ENCODE results near the gene HID1. TPM values are rescaled to one million over a fixed set of nuclear protein-coding genes. Genes with fewer than 3 reads are reported as not detected.
A peak's percentile ranks its signal among the peaks of the same experiment; 100 is the strongest.
"Not testable (repeated sequence)": the region's sequence is repeated elsewhere in the genome, so short reads cannot be mapped to it uniquely, and the experiment has no call there.

The HID1 gene
- total and polyA plus RNA-seq, 9 donors, result 1.8 to 21.6 (median 5.2) TPM

DNA sequence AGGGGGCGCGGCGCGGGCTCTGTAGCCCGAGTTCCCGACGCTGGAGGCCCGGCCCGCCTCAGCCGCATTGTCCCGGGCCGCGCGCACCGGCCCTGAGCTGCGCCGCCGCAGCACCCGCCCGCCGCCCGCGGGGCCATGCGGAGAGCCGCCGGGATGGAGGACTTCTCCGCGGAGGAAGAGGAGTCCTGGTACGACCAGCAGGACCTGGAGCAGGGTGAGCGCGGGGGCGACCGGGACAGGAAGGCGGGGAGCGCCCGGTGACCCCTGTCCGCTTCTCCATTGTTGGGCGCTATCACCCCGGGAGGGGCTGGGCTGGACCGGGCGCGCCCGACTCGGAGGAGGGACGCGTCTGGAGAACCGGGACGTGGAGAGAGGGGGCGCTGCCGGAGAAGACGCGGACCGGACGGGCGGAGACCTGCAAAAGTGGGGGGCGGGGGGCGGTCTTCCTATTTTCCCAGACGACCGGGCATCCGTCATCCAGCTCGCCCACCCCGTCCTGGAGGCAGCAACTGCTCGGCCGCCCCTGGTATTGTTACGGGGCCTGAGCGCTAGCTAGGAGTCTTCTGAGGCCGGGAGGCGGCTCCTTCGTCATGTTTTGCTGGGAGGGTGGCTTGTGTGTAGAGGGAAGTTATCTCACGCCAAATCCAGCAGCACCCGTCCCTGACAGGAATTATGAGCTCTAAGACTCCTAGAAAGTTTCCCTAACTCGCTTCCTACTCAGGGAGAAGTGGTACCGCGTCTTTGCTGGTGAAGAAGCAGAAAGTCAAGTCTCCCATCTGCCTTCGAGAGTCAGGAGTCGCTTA lies 15.6 kb upstream of the HID1 start:
- H3K9me3 ChIP-seq, result no peaks in the 10 kb centered on the region
- H3K4me1 ChIP-seq (ENCODE audit: insufficient read depth), result peaks cover 7% of the 10 kb centered on the region
- intact Hi-C loops (cut with DNase I), result loop anchor here in 1 of 4 donors (10.0 kb wide), 1 partner anchor 47 kb away; no protein-coding TSS in a partner anchor
- TF ChIP-seq, protein P1, sequence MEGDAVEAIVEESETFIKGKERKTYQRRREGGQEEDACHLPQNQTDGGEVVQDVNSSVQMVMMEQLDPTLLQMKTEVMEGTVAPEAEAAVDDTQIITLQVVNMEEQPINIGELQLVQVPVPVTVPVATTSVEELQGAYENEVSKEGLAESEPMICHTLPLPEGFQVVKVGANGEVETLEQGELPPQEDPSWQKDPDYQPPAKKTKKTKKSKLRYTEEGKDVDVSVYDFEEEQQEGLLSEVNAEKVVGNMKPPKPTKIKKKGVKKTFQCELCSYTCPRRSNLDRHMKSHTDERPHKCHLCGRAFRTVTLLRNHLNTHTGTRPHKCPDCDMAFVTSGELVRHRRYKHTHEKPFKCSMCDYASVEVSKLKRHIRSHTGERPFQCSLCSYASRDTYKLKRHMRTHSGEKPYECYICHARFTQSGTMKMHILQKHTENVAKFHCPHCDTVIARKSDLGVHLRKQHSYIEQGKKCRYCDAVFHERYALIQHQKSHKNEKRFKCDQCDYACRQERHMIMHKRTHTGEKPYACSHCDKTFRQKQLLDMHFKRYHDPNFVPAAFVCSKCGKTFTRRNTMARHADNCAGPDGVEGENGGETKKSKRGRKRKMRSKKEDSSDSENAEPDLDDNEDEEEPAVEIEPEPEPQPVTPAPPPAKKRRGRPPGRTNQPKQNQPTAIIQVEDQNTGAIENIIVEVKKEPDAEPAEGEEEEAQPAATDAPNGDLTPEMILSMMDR (IDR thresholded peaks at IDR 0.05), result peak in 2 of 3 donors; percentile 30 to 52
- no peak for TF ChIP-seq EP300 (IDR thresholded peaks at IDR 0.05)
- DNase-seq, result peak; percentile 76 to 88 (median 85)
- peak overlapping the region; percentile 69 for H3K4me3 ChIP-seq
- H3K27me3 ChIP-seq, result no peaks in the 10 kb centered on the region
- H3K36me3 ChIP-seq, result no peaks in the 10 kb centered on the region
- H3K27ac ChIP-seq, result peak overlapping the region; percentile 50 to 68
- WGBS, 3 donors, result 1% methylated on average over 55 to 76 of the region's 76 CpGs

DNA sequence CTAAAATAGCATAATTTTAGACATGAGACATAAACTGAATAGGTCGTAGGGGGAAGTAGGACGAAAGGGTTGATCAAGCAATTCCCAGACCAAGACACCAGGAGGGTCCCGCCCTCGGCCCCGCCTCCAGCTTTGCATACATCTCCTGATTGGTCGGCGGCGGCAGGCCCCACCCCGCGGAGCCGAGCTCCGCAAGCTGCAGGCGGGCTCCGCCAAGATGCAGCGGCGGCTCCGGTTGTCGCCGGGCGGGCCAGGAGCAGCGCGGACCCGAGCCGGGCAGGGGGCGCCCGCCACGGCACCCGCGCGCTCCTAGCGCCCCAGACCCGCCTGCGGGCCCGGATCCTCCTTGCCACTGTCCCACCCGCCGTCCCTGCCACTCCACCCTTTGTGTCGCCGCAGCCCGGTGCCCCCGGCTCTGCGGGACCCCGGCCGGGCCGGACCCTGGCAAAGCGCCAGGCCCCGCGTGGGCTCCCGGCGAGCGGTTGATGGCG lies 14.9 kb upstream of the HID1 start, which contains the start of gene CDR2L:
CDR2L (plus strand) TSS at position 215 of the 491 bp plus-strand sequence. CDS start 412 bp downstream, outside the sequence.
- H3K4me1 ChIP-seq (ENCODE audit: insufficient read depth), result peaks cover 7% of the 10 kb centered on the region
- peak; percentile 62 for TF ChIP-seq POLR2A (IDR thresholded peaks at IDR 0.05)
- TF ChIP-seq, protein P1 (IDR thresholded peaks at IDR 0.05), result no peak
- peak; percentile 95 to 98 (median 96) for DNase-seq
- no peaks in the 10 kb centered on the region for H3K36me3 ChIP-seq
- H3K9me3 ChIP-seq, result no peaks in the 10 kb centered on the region
- H3K27me3 ChIP-seq, result no peaks in the 10 kb centered on the region
- peak within 1 kb of the TSS; percentile 69 for H3K4me3 ChIP-seq
- WGBS, 3 donors, result 0 to 1% (median 0%) methylated on average over 28 to 51 of the region's 51 CpGs
- peak within 1 kb of the TSS; percentile 50 to 68 for H3K27ac ChIP-seq
- intact Hi-C loops (cut with DNase I), result loop anchor here in 1 of 4 donors (10.0 kb wide), 1 partner anchor 47 kb away; no protein-coding TSS in a partner anchor

DNA sequence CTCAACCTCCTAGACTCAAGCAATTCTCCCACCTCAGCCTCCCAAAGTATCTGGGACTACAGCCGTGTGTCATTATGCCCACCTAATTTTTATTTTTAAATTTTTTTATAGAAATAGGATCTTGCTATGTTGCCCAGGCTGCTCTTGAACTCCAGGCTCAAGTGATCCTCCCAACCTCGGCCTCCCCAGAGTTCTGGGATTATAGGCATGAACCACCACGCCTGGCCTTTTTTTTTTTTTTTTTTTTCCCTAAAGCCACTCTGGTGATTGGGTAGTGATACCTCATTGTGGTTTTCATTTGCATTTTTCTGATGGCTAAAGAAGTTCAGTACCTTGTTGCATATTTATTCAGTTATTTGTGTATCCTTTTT lies 13.6 kb upstream of the HID1 start:
- Histone ChIP-seq H3K4me1 (ENCODE audit: insufficient read depth) (peaks cover 11% of the 10 kb centered on the region), H3K27me3 (no peaks in the 10 kb centered on the region), H3K36me3 (no peaks in the 10 kb centered on the region), H3K9me3 (no peaks in the 10 kb centered on the region), H3K4me3 (no peak overlapping the region), H3K27ac (no peak overlapping the region)
- WGBS, 3 donors, result 92 to 94% (median 93%) methylated on average over 3 of the region's 3 CpGs
- intact Hi-C loops (cut with DNase I), result loop anchor here in 1 of 4 donors (10.0 kb wide), 1 partner anchor 49 kb away; no protein-coding TSS in a partner anchor
- no peak for DNase-seq
- TF ChIP-seq, protein P1 (IDR thresholded peaks at IDR 0.05), result no peak
- no peak for TF ChIP-seq POLR2A (IDR thresholded peaks at IDR 0.05)
- no peak for TF ChIP-seq EP300 (IDR thresholded peaks at IDR 0.05)

DNA sequence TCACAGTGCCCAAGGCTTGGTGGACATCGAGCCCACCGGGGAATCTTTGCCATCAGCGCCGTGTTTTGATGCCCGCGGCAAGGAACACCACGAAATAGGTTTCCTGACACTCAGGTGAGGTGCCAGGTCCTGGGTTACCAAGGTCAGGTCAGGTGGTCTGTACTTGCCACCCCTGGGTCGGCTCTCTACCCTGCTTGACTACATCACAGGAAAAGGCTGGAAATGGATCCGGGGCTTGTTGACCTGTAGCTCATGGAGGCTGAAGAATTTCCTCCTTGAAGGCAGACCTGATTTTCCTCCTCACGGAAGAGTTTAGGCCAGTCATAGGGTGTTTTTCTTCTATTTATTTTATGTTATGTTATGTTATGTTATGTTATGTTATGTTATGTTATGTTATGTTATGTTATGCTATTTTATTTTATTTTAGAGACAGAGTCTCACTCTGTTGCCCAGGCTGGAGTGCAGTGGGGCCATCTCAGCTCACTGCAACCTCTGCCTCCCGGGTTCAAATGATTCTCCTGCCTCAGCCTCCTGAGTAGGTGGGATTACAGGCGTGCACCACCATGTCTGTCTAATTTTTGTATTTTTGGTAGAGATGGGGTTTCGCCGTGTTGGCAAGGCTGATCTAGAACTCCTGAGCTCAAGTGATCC lies 10.2 kb upstream of the HID1 start:
- H3K9me3 ChIP-seq; DNase-seq; H3K27me3 ChIP-seq; H3K4me1 ChIP-seq (ENCODE audit: insufficient read depth); H3K36me3 ChIP-seq: not testable (repeated sequence)
- intact Hi-C loops (cut with DNase I), result loop anchor here in 1 of 4 donors (10.0 kb wide), 1 partner anchor 52 kb away; no protein-coding TSS in a partner anchor
- peak overlapping the region; percentile 53 for H3K4me3 ChIP-seq
- WGBS, 3 donors, result 32 to 36% (median 34%) methylated on average over 14 of the region's 14 CpGs
- H3K27ac ChIP-seq, result peak overlapping the region; percentile 41 to 67
